HG02852 (cell line): ENCODE results near the gene TMEM9.

Experiments used
- ATAC-seq: cut with Tn5 transposase; IDR thresholded peaks from one replicate; pipeline ENCODE4 v1.9.1; 2021; ENCODE audit warnings: mild to moderate bottlenecking, moderate library complexity; ENCODE audit not compliant: unreplicated experiment

TMEM9 gene

DNA sequence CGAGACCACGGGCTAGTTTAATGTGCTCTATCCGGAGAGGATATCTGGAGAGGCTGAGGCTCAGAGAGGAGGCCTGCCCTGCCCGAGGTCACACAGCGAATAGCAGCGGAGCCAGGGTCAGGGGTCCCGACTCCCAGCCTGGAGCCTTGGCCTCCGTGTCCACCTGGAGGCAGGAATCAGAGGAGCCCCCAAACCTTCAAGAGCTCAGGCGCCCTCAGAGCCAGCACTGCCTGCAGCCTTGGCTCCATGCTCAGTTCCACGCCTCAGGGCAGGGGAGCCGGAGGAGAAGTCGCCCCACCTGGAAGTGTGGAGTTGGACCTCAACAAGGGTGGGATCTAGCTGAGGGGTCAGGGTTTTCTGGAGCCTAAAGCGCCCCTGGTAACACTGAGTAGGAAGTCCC lies 25.3 kb downstream of the TMEM9 start:
- ATAC-seq: no peak

DNA sequence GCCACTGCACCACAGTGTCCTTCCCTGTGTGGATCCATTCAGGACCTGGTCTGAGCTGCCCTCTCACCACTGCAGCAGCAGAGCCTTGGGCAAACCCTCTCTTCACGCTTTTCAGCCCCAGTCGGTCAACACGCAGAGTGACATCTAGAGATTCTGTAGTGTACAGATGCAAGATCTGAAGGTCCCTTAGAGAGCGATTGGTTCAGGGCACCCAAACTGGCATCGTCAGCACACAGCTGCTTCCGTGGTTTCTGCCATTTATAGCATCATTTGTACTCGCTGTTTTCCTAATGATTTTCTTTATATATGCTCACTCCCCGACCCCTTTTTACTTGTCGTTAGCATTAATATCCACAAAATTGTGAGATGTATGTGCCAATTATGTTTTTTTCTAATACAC lies 25.8 kb downstream of the TMEM9 start:
- ATAC-seq: no peak

DNA sequence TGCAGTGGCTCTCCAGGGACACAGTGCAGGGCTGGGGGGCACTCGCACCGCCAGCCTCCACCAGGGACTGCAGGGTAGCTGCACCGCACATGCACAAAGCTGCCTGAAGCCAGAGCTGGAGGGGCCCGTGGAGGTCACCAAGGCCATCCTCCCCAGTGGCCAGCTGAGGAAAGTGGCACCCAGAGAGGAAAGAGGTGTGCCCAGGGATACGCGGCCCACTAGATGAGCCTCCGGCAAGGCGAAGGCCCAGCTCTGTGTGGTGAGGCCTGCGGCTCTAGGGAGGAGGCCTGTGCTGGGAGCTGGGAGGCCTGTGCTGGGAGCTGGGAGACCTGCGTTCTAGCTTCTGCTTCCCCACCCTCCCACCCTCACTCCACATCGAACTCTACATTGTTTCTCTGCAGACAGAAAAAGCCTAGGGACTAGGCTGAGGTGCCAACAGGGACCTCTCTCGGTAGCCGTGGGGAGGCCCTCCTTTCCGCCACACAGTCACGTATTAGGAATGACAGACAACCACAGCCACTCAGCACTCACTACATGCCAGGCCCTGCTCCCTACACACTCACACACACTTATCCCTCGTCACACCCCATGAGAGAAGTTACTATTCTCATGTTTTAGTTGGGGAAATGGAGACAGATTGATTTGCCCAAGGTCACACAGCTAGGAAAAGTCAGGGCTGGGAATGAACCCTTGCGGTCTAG lies 26.4 kb downstream of the TMEM9 start:
- no peak for ATAC-seq

DNA sequence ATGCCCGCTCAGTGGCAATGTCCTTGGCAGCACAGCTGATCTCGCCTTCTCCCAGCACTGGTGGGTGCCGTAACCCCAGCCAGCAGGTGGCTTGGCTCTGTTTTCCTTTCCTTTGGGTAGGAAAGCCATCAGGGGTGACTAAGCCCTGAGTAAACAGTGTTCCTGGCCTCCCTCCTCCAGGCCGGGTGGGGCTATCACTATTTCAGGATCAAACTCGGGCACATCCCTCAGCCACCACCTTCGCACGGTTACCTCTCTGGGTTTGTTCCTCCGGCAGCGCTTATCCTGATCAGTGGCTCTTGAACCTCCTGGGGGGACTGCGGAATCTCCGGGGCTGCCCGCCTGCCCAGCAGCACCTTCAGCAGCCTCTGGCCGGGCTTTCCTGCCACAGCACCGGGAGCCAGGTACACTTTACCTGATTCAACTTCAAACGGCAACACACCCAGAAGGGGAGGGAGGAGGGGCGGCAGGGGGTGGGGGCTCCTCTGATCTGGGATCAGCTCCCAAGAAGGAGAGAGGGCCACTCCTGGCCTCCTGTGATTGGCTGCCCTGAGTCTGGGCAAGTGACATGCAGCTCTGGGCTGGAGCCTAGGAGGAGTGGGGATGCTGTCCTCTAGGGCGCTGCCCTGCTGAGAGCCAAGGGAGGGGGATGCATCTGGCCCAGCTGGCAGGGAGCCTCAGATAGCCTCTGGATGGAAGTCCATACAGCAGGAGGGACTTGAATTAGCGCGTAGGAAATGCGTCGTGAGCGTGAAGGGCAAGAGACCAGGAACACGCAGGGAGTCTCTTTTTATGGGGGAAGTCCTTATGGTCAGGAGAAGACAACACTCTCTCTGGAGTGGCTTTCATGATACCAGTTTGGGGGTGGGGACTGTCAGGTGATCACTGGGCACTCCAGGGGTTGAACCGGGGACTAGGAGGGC lies 27.2 kb downstream of the TMEM9 start, which contains the start of gene ASCL5:
Gene ASCL5, minus strand, starts transcription at position 353 of the 923 bp plus-strand sequence. CDS start 11,812 bp downstream, outside the sequence.
- ATAC-seq: no peak

DNA sequence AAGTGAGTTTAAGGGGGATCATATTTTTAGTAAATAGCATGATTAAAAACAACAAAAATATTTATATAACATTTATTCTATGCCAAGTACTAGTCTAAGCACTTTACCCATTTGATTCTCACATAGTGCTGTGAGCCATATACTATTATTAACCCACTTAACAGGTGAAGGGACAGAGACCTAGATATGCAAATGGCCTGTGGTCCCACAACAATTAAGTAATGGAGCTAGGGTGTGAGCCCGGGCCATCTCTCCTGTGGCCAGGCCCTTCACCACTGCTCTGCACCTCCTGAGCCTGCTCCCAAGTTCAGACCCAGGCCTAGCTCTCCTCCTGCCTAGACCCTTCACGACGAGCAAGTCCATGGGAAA lies 27.8 kb downstream of the TMEM9 start:
- no peak for ATAC-seq

DNA sequence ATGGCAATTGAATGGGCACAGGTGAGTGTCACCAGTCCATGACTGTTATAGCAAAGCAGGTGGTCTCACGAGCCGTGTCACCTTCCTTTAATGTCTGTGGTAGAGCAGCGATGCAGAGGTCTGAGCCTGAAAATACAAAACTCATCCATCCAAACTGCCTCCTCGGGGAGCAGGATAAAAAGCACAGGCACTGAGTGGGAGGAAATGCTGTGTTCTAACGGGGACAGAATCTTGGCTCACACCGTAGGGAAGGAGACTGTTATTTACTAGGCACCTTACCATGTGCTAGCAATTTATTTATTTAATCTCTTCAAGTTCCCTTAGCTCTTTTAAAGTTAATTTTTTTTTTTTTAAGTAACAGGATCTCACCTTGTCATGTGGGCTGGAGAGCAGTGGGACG lies 28.5 kb downstream of the TMEM9 start:
- no peak for ATAC-seq

DNA sequence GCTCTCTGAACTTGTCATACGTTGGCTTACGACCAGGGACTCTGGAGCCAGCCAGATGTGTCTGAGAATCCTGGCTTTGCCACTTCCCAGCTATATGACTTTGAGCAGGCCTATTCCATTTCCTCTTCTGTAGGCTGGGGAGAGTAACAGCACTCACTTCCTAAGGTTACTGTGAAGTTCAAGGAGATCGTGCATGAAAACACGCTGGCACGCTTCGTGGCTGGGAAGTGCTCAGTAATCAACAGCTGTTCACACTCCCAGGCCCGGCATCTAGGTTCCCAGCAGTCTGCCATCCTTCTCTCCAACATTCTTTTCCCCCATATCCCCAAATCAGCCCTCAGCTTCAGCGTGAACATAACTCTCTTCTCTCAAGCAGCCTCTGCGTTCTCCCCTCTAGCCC lies 29.3 kb downstream of the TMEM9 start:
- ATAC-seq: no peak

DNA sequence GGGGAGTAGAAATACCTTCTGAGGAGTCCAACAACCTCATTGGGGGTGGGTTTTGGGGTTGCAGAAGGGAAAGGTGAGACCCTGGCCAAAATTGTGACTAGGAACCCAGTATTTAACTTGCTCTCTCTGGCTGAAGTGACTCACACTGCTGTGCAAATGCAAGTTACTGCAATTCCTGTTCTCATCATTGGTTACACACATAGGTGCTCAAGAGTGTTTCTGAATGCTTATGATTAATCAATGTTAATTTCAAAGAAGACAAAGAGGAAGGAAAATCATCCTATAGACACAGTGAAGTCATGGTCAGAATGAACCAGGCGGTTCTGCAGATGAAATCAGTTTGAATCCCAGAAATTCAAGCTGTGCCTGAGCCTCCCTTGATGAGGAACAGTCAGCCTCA lies 30.4 kb downstream of the TMEM9 start:
- ATAC-seq: no peak

DNA sequence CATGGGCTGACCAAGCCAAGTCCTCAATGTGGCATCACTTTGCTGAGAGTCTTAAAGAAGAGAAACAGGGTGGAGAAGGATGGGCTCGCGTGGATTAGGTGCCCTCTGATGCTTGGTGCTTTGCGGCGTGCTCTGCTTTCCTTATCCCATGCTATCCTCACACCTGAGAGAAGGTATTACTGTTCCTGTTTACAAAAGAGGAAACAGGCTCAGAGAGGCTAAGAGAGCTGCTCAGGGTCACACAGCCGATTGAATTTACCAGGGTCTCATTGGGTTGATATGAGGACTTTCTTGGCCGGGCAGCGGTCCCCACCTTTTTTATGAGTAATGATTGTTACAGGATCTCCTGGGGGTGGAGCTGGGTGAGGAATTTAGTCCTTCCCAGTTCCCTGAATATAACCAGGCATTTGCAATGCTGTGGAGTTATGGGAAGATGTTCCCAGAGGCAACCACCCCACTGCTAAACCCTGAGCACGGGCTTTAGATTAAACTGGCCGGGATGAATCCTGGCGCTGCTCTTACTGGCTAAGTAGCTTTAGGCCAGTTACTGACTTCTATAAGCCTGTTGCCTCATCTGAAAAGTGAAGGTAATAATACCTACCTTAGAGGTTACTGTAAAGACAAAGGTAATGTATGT lies 31.8 kb downstream of the TMEM9 start:
- ATAC-seq: no peak

DNA sequence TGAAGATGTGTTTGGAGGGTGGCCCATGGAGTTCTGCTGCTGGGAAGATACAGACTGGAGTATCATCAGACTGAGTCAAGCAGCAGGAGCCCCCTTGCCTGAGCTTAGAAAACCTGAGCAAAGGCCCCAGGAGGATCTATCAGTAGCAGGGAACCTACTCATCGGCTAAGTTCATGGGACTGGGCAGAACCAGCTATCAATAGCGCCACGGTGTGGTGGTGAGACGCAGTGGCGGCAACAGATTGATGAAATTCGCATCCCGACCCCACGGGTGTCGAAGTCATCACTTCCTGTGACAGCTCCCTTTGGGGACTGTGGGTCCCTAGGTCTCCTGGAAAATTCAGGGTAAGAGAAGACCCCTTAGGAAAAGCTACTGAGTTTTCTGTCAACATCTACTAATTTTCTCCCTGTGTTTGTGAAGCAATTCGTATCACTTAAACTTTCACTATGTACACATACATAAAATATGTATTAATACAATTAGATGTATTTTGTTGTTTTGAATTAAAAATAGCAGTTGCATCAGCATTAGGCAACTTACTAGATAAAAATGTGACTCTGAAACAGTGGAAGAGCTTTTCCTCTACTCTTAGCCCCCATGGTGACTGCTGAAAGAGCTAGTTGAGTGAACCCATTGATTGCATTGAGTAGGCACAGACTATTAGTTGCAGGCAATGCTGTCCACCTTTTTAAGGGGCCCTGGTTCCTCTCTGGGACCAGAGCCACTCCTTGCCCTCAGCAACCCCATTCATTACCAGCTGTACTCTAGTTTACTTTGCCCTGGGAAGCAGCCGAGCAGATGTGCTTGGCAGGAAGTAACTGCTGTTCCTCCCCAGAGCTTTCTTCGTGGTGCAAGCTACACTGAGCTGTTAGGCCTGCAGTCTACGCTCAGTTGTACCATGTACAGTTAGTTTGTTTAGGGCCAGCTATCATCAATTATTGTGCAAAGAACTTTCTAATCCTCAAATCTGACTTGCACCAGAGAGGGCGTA lies 34.8 kb downstream of the TMEM9 start:
- no peak for ATAC-seq

DNA sequence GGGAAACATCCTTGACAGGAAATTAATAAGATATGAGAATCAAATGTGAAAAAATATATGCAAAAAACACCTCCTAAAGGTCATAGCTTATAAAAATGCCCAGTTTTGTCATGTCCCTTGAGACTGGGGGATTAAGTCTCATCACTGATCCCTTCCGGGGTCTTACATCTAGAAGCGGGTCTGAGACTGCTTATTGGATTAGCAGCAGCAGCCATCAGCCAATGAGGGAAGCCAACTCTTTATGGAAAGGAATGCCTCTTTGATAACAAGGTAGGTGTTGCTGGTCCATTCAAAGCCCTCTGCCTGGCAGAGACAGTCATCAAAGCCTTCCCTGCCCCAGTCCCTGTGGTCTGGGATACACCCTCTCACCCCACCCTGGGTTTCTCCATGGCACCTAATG lies 38.2 kb downstream of the TMEM9 start:
- ATAC-seq: no peak

DNA sequence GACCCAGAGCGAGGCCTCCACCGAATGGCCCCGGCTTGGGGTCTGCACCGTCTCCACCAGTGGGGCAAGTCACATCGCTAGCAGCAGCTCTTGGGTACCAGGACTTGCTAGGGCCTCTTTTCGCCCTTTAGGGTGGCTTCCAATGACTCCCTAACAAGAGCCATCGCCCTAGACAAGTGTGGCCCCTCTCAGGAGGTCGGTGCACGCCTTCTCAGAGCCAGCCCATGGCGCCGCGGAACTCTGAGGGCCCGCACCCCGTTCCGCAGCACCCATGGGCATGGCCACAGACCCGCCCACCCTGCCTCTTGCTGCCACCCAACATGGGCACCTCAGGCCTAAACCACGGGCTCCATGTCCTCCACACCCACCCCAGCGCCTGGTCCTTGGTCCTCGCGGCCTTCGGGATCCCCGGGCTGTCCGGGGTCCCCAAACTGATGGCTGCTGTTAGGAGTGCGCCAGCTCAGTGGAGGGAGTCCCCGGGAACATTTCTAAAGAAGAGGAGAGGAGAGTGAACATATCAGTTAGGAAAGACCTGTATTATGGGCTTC lies 38.8 kb downstream of the TMEM9 start:
- no peak for ATAC-seq

DNA sequence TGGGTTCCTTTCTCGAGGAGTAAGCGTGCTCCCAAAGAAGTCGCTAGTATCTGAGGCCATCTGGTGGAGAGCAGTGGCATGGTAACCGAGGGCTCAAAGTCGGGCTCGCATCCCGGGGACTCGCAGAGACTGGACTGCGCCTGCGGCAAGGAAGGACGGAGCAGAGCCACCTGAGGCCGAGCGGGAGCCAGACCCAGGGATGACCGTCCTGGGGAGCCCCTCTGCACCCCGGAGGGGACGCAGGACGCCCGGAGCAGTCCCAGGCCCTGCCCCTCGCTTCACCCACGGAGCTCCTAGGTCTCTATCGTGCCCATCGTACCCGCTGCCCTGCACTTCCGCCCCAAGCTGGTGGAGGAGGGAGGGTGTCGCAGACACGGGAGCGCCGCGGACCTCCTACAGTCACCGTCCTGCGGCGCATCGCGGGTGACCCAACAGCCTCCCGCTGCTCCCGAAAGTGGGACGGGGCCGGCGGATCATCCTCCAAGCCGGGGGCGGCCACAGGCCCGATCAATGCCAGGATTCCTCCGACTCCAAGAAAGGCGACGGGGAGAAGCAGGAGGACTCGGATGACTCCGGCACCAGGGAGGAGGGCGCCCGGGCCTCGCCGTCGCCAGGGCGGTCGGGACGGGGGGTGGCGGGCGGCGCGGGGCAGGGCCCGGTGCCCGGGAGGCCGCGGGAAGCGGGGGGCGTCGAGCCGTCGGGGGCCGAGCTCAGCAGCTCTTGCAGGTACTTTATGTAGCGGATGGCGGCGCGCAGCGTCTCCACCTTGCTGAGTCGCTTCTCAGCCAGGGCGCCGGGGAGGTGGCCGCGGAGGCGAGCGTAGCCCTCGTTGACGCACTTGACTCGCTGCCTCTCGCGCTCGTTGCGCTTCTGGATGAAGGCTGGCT lies 39.8 kb downstream of the TMEM9 start:
- peak; percentile 85 for ATAC-seq

DNA sequence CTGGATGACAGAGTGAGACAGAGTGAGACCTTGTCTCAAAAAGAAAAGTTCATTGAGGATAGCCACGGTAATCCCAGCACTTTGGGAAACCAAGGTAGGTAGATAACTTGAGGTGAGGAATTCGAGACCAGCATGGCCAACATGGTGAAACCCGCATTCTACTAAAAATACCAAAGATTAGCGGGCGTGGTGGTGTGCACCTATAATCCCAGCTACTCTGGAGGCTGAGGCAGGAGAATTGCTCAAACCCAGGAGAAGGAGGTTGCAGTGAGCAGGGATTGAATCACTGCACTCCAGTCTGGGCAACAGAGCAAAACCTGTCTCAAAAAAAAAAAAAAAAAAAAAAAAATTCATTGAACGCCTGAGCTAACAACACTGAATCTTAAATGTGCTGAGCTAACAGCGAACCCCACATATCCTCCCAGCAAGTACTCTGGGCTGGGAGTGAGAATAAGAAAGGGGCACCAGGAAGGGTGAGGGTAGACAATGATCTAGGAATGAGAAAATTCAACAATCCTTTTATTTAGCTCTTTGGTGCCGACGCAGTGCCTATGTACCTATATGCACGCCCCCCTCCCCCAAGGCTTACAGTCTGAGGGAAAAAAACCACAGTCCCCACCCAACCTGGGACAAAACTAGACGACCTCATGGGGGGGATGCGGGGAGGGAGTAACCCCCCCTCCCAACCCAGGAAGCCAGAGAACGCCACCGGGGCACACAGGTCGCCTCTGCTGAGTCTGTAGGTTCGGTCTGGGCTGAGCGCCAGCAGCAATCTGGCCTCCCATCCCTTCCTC lies 40.6 kb downstream of the TMEM9 start:
- no peak for ATAC-seq

DNA sequence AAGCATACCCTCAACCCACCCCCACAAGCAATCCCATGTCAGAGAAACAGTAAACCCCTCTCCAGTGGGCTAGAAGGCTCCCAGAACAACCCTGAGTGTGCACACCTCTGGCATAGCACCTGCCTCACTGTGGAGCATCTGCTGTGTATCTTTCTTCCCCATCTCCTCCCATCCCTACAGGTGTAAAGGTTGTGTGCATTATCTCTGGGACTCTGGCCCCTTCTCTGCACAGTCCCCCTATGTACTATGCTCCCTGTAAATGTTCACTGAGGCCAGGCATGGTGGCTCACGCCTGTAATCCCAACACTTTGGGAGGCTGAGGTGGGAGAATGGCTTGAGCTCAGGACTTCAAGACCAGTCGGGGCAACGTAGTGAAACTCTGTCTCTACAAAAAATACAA lies 41.3 kb downstream of the TMEM9 start:
- ATAC-seq: no peak

DNA sequence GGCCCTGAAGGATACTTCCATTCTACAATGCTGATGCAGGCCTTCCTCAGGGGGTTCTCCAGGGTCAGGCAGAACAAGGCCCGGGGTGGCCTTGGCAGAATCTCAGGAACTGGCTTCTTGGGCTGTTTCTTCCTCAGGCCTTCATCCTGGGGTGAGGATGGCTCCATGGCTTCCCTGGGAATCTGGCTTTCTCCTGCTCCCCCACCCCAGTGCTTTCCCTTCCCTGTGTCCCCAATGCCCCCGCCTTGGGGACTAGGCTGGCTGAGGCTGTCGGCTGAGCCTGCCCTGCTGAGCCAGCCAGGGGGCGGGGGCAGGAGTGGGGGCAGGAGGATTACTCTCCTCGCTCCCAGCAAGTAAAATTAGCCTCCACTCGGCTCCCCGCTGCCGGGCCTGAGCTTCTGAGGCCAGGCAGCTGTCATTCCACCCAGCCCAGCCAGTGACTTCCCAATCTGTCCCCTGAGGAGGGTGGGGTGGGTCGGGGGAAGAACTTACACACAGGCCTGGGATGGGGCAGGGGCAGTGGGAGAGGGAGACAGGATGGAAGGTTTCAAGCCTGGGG lies 42.0 kb downstream of the TMEM9 start, which contains the start of gene CACNA1S:
Gene CACNA1S, minus strand, starts transcription at position 254 of the 559 bp plus-strand sequence. Its CDS starts 87 bp downstream, at position 167.
- no peak for ATAC-seq

DNA sequence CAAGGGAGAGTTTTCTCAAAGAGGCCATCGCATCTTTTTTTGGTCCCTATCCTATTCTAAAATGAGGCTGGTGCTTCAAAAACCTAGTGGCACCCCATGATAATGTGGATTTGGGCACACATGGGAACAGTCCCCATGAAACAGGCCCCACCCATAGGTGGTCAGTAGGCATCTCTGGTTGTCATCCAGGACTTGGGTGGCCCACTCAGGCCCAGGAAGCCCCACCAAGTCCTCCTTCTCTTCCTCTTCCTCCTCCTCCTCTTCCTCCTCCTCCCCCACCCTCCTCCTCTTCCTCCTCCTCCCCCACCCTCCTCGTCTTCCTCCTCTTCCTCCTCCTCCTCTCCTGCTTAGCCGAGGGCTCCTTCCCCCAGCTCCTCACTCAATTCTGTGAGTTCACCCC lies 42.6 kb downstream of the TMEM9 start:
- ATAC-seq: no peak

DNA sequence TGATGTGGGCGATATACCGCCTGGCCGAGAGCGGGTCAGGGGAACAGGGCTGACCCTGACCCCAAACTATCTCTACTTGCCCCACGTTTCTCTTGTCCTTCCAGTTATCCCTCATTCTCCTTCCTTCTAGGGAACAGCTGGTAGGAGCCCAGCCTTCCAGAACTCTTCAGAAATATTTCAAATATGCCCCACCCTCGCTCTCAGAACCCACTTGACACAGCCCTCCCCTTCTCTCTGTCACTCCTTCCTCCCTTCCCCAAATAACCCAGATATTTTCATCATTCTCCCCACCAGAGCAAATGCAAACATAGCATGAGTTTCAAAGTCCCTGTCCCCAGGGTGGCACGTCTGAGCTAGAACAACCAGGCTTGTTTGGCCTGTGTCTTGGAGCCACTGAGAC lies 43.1 kb downstream of the TMEM9 start:
- ATAC-seq: no peak
